Measurements from ENCODE around the gene CXADR.

CXADR gene

GRCh38 chr21:17491716-17492414, 21.0 kb upstream of the CXADR start:
- H3K4me3 ChIP-seq (ENCODE audit: control insufficient read depth, low read depth, low read length), result no peak overlapping the region
- peak; percentile 100 for DNase-seq (ENCODE audit: low read depth)
- TF ChIP-seq CTCF (conservative IDR thresholded peaks at IDR 0.05; ENCODE audit: control insufficient read depth, insufficient read depth, low read depth, low read length), result no peak

- DNase-seq (ENCODE audit: low read depth), result peak; percentile 61
- TF ChIP-seq CTCF (conservative IDR thresholded peaks at IDR 0.05; ENCODE audit: control insufficient read depth, insufficient read depth, low read depth, low read length), result no peak
- H3K4me3 ChIP-seq (ENCODE audit: control insufficient read depth, low read depth, low read length), result no peak overlapping the region
These were observed 20.3 kb upstream of the CXADR start for GRCh38 chr21:17492415-17493168.

GRCh38 chr21:17494051-17494450, 18.8 kb upstream of the CXADR start:
- H3K4me3 ChIP-seq (ENCODE audit: control insufficient read depth, low read depth, low read length), result no peak overlapping the region
- DNase-seq (ENCODE audit: low read depth), result no peak
- no peak for TF ChIP-seq CTCF (conservative IDR thresholded peaks at IDR 0.05; ENCODE audit: control insufficient read depth, insufficient read depth, low read depth, low read length)

- peak; percentile 32 for DNase-seq (ENCODE audit: low read depth)
- TF ChIP-seq CTCF (conservative IDR thresholded peaks at IDR 0.05; ENCODE audit: control insufficient read depth, insufficient read depth, low read depth, low read length), result no peak
- H3K4me3 ChIP-seq (ENCODE audit: control insufficient read depth, low read depth, low read length), result no peak overlapping the region
These were observed 17.2 kb upstream of the CXADR start for GRCh38 chr21:17495680-17496079.

- H3K4me3 ChIP-seq (ENCODE audit: control insufficient read depth, low read depth, low read length), result no peak overlapping the region
- DNase-seq (ENCODE audit: low read depth), result no peak
- TF ChIP-seq CTCF (conservative IDR thresholded peaks at IDR 0.05; ENCODE audit: control insufficient read depth, insufficient read depth, low read depth, low read length), result no peak
These were observed 15.5 kb upstream of the CXADR start for GRCh38 chr21:17497316-17497715.

- no peak overlapping the region for H3K4me3 ChIP-seq (ENCODE audit: control insufficient read depth, low read depth, low read length)
- DNase-seq (ENCODE audit: low read depth), result no peak
- no peak for TF ChIP-seq CTCF (conservative IDR thresholded peaks at IDR 0.05; ENCODE audit: control insufficient read depth, insufficient read depth, low read depth, low read length)
These were observed 14.3 kb upstream of the CXADR start for GRCh38 chr21:17498586-17498985.

Measured in fibroblast of mammary gland (primary cell).